H1 (cell line): Measurements from ENCODE around the gene EGFR. TPM values are rescaled to one million over a fixed set of nuclear protein-coding genes. Genes with fewer than 3 reads are reported as not detected.

Source experiments
- GTF2F1 ChIP-seq: IDR thresholded peaks from 2 replicates; pipeline ENCODE4 v1.6.1; 2012; ENCODE audit warnings: low read depth, low read length, improper control_type of control experiment, borderline replicate concordance
- NANOG ChIP-seq: IDR thresholded peaks from 2 replicates; pipeline ENCODE4 v1.6.1; 2011; ENCODE audit warnings: low read length, low read depth, mild to moderate bottlenecking, inconsistent platforms; ENCODE audit not compliant: insufficient read depth, poor library complexity, severe bottlenecking
- polyA plus RNA-seq, 7 experiments: library from polyadenylated mRNA; depleted of rRNA in 3 of 7; stranded (reverse) in 5 of 7; unstranded in 2 of 7; fragments of >200 nt in 5 of 7; fragments of 200-250 nt in 2 of 7; gene quantifications; 1 replicate in 5 of 7; 2 replicates in 1 of 7; 4 replicates in 1 of 7; pipeline versions ENCODE4 v1.2.1 to v1.2.3, GENCODE V29; 2011 to 2013; ENCODE audit warnings: missing spikeins in 2 of 7, mixed read lengths in 2 of 7
- total RNA-seq: library from RNA; stranded (reverse); fragmentation: NEBNext Ultra II Directional; extraction: Animal tissue kit (Norgen Biotek cat#: 25700); gene quantifications from 2 replicates; pipeline ENCODE4 v1.2.1, GENCODE V29; 2021

The EGFR gene
- total and polyA plus RNA-seq, 2 of the 8 experiments (the other 6 are each of a cell fraction or from before 2014, with no cell fraction given), result 1.9 to 5.8 TPM

DNA sequence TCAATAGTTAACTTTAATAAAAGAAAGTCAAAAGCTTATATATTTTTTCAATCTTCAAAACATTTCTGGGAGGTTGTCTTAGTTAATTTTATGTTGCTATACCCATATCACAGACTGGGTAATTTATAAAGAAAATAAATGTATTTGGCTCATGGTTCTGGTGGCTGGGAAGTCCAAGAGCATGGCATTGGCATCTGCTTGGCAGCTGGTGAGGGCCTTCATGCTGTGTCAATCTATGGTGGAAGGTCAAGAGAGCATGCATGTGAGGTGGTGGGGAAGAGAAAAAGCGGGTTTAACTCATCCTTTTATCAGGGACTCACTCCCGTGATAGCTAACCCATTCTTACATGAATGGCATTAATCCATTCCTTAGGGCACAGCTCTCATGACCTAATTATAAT, 119.8 kb downstream of the EGFR start (continued):
- TF ChIP-seq NANOG, result no peak
- no peak for TF ChIP-seq GTF2F1
